ENCODE data around the gene CSNK1D.

- TF ChIP-seq EZH2 (IDR thresholded peaks at IDR 0.05; ENCODE audit: low read depth, unreplicated experiment) = no peak
- no peak for TF ChIP-seq CTCF (conservative IDR thresholded peaks at IDR 0.05; ENCODE audit: low read depth in 2 of 2)
- no peak for TF ChIP-seq EZH2phosphoT487 (IDR thresholded peaks at IDR 0.05; ENCODE audit: unreplicated experiment)
These were observed 3.5 kb downstream of the CSNK1D start for GRCh38 chr17:82269882-82270500.
